ENCODE measurements around the gene RANBP17. TPM values are rescaled to one million over a fixed set of nuclear protein-coding genes. Genes with fewer than 3 reads are reported as not detected.

RANBP17 gene
- total and polyA plus RNA-seq, 2 donors (not counting 1 experiment from before 2014, with no cell fraction given) = 3.1 to 3.5 TPM

DNA sequence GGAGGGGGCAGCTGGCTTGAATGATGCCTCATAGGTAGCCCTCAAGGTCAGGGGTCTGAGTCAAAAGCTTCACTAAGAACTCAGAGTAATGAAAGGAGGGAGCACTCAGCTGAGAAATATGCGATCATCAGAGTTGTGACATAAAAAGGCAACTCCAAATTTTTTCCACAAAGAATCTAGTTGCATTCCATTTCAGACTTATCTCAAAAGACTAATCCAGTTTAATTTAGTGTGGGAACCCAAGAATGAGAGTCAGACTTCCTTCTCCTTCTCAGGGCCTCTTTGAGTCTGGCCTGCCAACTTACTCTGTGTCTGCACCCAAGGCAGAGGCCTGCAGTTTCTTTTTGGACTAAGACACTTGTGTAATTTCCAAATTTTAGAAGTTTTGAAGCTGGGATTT, 43.6 kb upstream of the RANBP17 start:
- Histone ChIP-seq H3K27ac (ENCODE audit: insufficient read depth, low read length) (no peak overlapping the region), H3K79me2 (ENCODE audit: control insufficient read depth, insufficient read depth, low read length) (no peaks in the 10 kb centered on the region), H3K4me2 (ENCODE audit: extremely low read depth, insufficient read depth, low read length) (no peak overlapping the region), H3K36me3 (ENCODE audit: control insufficient read depth, insufficient read depth, low read length) (no peaks in the 10 kb centered on the region), H2AFZ (ENCODE audit: low read length) (no peak overlapping the region), H3K9me3 (ENCODE audit: control insufficient read depth, insufficient read depth, low read depth, low read length) (no peaks in the 10 kb centered on the region), H3K4me3 (replicated peaks in 1 of 4; ENCODE audit: control extremely low read depth in 1 of 4, insufficient read depth in 1 of 4, low read depth in 3 of 4, low read length in 4 of 4) (no peak overlapping the region), H4K20me1 (ENCODE audit: control insufficient read depth, extremely low read depth, insufficient read depth, low read length) (no peaks in the 10 kb centered on the region), H3K4me1 (ENCODE audit: control insufficient read depth, extremely low read depth, insufficient read depth, low read length) (no peaks in the 10 kb centered on the region), H3K9ac (ENCODE audit: insufficient read depth, low read length) (no peak overlapping the region), H3K27me3 (ENCODE audit: control insufficient read depth, insufficient read depth, low read length) (no peaks in the 10 kb centered on the region)
- TF ChIP-seq, protein P1, sequence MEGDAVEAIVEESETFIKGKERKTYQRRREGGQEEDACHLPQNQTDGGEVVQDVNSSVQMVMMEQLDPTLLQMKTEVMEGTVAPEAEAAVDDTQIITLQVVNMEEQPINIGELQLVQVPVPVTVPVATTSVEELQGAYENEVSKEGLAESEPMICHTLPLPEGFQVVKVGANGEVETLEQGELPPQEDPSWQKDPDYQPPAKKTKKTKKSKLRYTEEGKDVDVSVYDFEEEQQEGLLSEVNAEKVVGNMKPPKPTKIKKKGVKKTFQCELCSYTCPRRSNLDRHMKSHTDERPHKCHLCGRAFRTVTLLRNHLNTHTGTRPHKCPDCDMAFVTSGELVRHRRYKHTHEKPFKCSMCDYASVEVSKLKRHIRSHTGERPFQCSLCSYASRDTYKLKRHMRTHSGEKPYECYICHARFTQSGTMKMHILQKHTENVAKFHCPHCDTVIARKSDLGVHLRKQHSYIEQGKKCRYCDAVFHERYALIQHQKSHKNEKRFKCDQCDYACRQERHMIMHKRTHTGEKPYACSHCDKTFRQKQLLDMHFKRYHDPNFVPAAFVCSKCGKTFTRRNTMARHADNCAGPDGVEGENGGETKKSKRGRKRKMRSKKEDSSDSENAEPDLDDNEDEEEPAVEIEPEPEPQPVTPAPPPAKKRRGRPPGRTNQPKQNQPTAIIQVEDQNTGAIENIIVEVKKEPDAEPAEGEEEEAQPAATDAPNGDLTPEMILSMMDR (conservative IDR thresholded peaks at IDR 0.05 in 1 of 2, IDR thresholded peaks at IDR 0.05 in 1 of 2; ENCODE audit: low read depth in 1 of 2, low read length in 2 of 2) = no peak
- TF ChIP-seq EZH2 (IDR thresholded peaks at IDR 0.05; ENCODE audit: low read length, missing control alignments) = no peak
- peak in 1 of 2 donors; percentile 80 for DNase-seq (ENCODE audit: low read depth in 2 of 2)

DNA sequence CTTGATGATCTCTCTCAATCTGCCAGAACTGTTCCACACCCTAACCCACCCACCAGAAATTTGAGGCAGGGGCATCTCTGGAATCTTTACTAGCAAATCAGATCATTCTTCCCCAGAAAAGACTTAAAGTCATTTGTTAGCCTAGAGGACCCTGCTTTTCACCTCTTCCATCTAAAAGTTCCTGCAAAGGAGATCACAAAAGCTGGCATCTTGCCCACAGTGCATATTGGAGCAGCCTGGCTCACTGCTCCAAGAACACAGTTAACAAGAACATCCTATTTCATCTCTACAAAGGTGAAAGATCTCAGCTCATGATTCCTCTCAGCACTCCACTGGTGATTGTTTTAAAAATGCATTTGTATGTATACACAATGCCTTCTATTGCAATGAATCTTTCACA, 42.0 kb upstream of the RANBP17 start:
- H2AFZ ChIP-seq (ENCODE audit: low read length) = no peak overlapping the region
- no peaks in the 10 kb centered on the region for H3K4me1 ChIP-seq (ENCODE audit: control insufficient read depth, extremely low read depth, insufficient read depth, low read length)
- no peak overlapping the region for H3K4me2 ChIP-seq (ENCODE audit: extremely low read depth, insufficient read depth, low read length)
- no peak overlapping the region for H3K9ac ChIP-seq (ENCODE audit: insufficient read depth, low read length)
- H3K27ac ChIP-seq (ENCODE audit: insufficient read depth, low read length) = no peak overlapping the region
- no peaks in the 10 kb centered on the region for H3K9me3 ChIP-seq (ENCODE audit: control insufficient read depth, insufficient read depth, low read depth, low read length)
- H3K79me2 ChIP-seq (ENCODE audit: control insufficient read depth, insufficient read depth, low read length) = no peaks in the 10 kb centered on the region
- TF ChIP-seq, protein P1 (conservative IDR thresholded peaks at IDR 0.05 in 1 of 2, IDR thresholded peaks at IDR 0.05 in 1 of 2; ENCODE audit: low read depth in 1 of 2, low read length in 2 of 2) = no peak
- TF ChIP-seq EZH2 (IDR thresholded peaks at IDR 0.05; ENCODE audit: low read length, missing control alignments) = no peak
- H4K20me1 ChIP-seq (ENCODE audit: control insufficient read depth, extremely low read depth, insufficient read depth, low read length) = no peaks in the 10 kb centered on the region
- no peak overlapping the region for H3K4me3 ChIP-seq (replicated peaks in 1 of 4; ENCODE audit: control extremely low read depth in 1 of 4, insufficient read depth in 1 of 4, low read depth in 3 of 4, low read length in 4 of 4)
- DNase-seq (ENCODE audit: low read depth in 2 of 2) = no peak
- H3K27me3 ChIP-seq (ENCODE audit: control insufficient read depth, insufficient read depth, low read length) = no peaks in the 10 kb centered on the region
- H3K36me3 ChIP-seq (ENCODE audit: control insufficient read depth, insufficient read depth, low read length) = no peaks in the 10 kb centered on the region

DNA sequence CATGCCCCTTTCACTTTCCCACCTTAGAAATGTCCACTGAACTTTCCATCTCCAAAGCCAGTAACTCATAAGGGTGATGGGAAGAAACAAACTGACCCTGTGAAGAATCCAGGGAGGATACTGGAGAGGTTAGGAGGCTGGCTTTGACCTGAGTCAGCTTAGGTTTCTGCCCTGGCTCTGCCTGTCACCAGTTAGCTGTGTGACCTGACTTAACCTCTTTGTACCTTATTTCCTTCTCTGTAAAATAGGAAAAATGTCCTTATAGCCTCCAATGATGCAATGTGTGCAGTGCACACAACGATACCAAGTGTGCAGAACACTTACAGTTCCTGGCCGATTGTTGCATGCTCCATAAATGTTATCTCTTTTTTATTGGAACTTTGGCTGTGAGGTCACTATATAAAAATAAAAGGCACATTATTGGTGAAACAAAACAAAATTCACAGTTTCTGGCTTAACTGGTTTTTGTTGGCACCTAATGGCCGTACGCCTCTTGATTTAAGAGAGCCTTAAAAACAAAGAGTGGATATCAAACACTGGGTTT, 40.5 kb upstream of the RANBP17 start:
- H3K36me3 ChIP-seq (ENCODE audit: control insufficient read depth, insufficient read depth, low read length) = no peaks in the 10 kb centered on the region
- no peak overlapping the region for H3K27ac ChIP-seq (ENCODE audit: insufficient read depth, low read length)
- no peak overlapping the region for H2AFZ ChIP-seq (ENCODE audit: low read length)
- H3K4me2 ChIP-seq (ENCODE audit: extremely low read depth, insufficient read depth, low read length) = no peak overlapping the region
- TF ChIP-seq, protein P1 (conservative IDR thresholded peaks at IDR 0.05 in 1 of 2, IDR thresholded peaks at IDR 0.05 in 1 of 2; ENCODE audit: low read depth in 1 of 2, low read length in 2 of 2) = no peak
- no peak for TF ChIP-seq EZH2 (IDR thresholded peaks at IDR 0.05; ENCODE audit: low read length, missing control alignments)
- H3K4me1 ChIP-seq (ENCODE audit: control insufficient read depth, extremely low read depth, insufficient read depth, low read length) = no peaks in the 10 kb centered on the region
- H3K4me3 ChIP-seq (replicated peaks in 1 of 4; ENCODE audit: control extremely low read depth in 1 of 4, insufficient read depth in 1 of 4, low read depth in 3 of 4, low read length in 4 of 4) = no peak overlapping the region
- DNase-seq (ENCODE audit: low read depth in 2 of 2) = no peak
- H3K79me2 ChIP-seq (ENCODE audit: control insufficient read depth, insufficient read depth, low read length) = no peaks in the 10 kb centered on the region
- no peaks in the 10 kb centered on the region for H3K27me3 ChIP-seq (ENCODE audit: control insufficient read depth, insufficient read depth, low read length)
- no peak overlapping the region for H3K9ac ChIP-seq (ENCODE audit: insufficient read depth, low read length)
- no peaks in the 10 kb centered on the region for H3K9me3 ChIP-seq (ENCODE audit: control insufficient read depth, insufficient read depth, low read depth, low read length)
- H4K20me1 ChIP-seq (ENCODE audit: control insufficient read depth, extremely low read depth, insufficient read depth, low read length) = no peaks in the 10 kb centered on the region

All from fibroblast of lung (primary cell).